ENCODE measurements around the gene SPATA25. TPM values are rescaled to one million over a fixed set of nuclear protein-coding genes. Genes with fewer than 3 reads are reported as not detected.

SPATA25 gene
- total RNA-seq, 6 experiments from 2014 or later: 0.35 to 0.74 (median 0.47) TPM

- DNase-seq: no peak
- Mint-ChIP-seq H3K4me3 (no peak overlapping the region), H3K36me3 (ENCODE audit: low read depth) (peaks cover 8% of the 10 kb centered on the region; the same call in 1 of the 2 replicates), H3K4me1 (ENCODE audit: low read depth) (peaks cover 18% of the 10 kb centered on the region), H3K9me3 (no peaks in the 10 kb centered on the region), H3K27ac (no peak overlapping the region), H3K27me3 (ENCODE audit: insufficient read depth) (peaks cover 2% of the 10 kb centered on the region)
- TF ChIP-seq CTCF (IDR thresholded peaks at IDR 0.05): no peak
Observed at GRCh38 chr20:45896641-45897161, 9.3 kb upstream of the SPATA25 start.

- no peak for TF ChIP-seq CTCF (IDR thresholded peaks at IDR 0.05)
- H3K36me3 Mint-ChIP-seq (ENCODE audit: low read depth): peaks cover 8% of the 10 kb centered on the region; the same call in 1 of the 2 replicates
- H3K4me3 Mint-ChIP-seq: no peak overlapping the region
- H3K27ac Mint-ChIP-seq: no peak overlapping the region
- no peak for DNase-seq
- peaks cover 22% of the 10 kb centered on the region for H3K4me1 Mint-ChIP-seq (ENCODE audit: low read depth)
- H3K27me3 Mint-ChIP-seq (ENCODE audit: insufficient read depth): peaks cover 5% of the 10 kb centered on the region
- no peaks in the 10 kb centered on the region for H3K9me3 Mint-ChIP-seq
Observed at GRCh38 chr20:45894797-45895196, 7.4 kb upstream of the SPATA25 start.

GRCh38 chr20:45893831-45894230 is 6.4 kb upstream of the SPATA25 start:
- TF ChIP-seq CTCF (IDR thresholded peaks at IDR 0.05): no peak
- Mint-ChIP-seq H3K4me1 (ENCODE audit: low read depth) (peaks cover 29% of the 10 kb centered on the region), H3K36me3 (ENCODE audit: low read depth) (peaks cover 8% of the 10 kb centered on the region; the same call in 1 of the 2 replicates), H3K9me3 (no peaks in the 10 kb centered on the region), H3K4me3 (no peak overlapping the region), H3K27me3 (ENCODE audit: insufficient read depth) (peaks cover 5% of the 10 kb centered on the region), H3K27ac (no peak overlapping the region)
- DNase-seq: peak; percentile 39

GRCh38 chr20:45892828-45893500 is 5.5 kb upstream of the SPATA25 start:
- H3K4me1 Mint-ChIP-seq (ENCODE audit: low read depth): peaks cover 29% of the 10 kb centered on the region
- DNase-seq: no peak
- no peaks in the 10 kb centered on the region for H3K9me3 Mint-ChIP-seq
- H3K36me3 Mint-ChIP-seq (ENCODE audit: low read depth): peaks cover 7% of the 10 kb centered on the region; the same call in 1 of the 2 replicates
- H3K27me3 Mint-ChIP-seq (ENCODE audit: insufficient read depth): peaks cover 5% of the 10 kb centered on the region
- no peak overlapping the region for H3K27ac Mint-ChIP-seq
- no peak for TF ChIP-seq CTCF (IDR thresholded peaks at IDR 0.05)
- peak overlapping the region; percentile 93; the same call in 1 of the 2 replicates for H3K4me3 Mint-ChIP-seq

GRCh38 chr20:45892049-45892825 is 4.8 kb upstream of the SPATA25 start:
- H3K9me3 Mint-ChIP-seq: no peaks in the 10 kb centered on the region
- peaks cover 5% of the 10 kb centered on the region for H3K27me3 Mint-ChIP-seq (ENCODE audit: insufficient read depth)
- peak overlapping the region; percentile 93 for H3K4me3 Mint-ChIP-seq
- peak; percentile 52 for TF ChIP-seq CTCF (IDR thresholded peaks at IDR 0.05)
- peak overlapping the region; percentile 74 for H3K27ac Mint-ChIP-seq
- peaks cover 29% of the 10 kb centered on the region for H3K4me1 Mint-ChIP-seq (ENCODE audit: low read depth)
- peak; percentile 32 for DNase-seq
- H3K36me3 Mint-ChIP-seq (ENCODE audit: low read depth): peaks cover 4% of the 10 kb centered on the region; the same call in 1 of the 2 replicates
